Stimulated activated CD4-positive, alpha-beta T cell treated with anti-CD3 and anti-CD28 coated beads, Interleukin-12 subunit alpha, Interleukin-12 subunit beta, amount 100 ng/mL, for 4 hours (primary cell): ENCODE data around the gene USP9Y.
A peak's percentile ranks its signal among the peaks of the same experiment; 100 is the strongest.
"Not testable (repeated sequence)": the region's sequence is repeated elsewhere in the genome, so short reads cannot be mapped to it uniquely, and the experiment has no call there.

Source experiments
- DNase-seq: peaks from one replicate; pipeline ENCODE4 v3.0.0-alpha.2; 2020

USP9Y gene, protein sequence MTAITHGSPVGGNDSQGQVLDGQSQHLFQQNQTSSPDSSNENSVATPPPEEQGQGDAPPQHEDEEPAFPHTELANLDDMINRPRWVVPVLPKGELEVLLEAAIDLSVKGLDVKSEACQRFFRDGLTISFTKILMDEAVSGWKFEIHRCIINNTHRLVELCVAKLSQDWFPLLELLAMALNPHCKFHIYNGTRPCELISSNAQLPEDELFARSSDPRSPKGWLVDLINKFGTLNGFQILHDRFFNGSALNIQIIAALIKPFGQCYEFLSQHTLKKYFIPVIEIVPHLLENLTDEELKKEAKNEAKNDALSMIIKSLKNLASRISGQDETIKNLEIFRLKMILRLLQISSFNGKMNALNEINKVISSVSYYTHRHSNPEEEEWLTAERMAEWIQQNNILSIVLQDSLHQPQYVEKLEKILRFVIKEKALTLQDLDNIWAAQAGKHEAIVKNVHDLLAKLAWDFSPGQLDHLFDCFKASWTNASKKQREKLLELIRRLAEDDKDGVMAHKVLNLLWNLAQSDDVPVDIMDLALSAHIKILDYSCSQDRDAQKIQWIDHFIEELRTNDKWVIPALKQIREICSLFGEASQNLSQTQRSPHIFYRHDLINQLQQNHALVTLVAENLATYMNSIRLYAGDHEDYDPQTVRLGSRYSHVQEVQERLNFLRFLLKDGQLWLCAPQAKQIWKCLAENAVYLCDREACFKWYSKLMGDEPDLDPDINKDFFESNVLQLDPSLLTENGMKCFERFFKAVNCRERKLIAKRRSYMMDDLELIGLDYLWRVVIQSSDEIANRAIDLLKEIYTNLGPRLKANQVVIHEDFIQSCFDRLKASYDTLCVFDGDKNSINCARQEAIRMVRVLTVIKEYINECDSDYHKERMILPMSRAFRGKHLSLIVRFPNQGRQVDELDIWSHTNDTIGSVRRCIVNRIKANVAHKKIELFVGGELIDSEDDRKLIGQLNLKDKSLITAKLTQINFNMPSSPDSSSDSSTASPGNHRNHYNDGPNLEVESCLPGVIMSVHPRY (N-terminal part only)

DNA sequence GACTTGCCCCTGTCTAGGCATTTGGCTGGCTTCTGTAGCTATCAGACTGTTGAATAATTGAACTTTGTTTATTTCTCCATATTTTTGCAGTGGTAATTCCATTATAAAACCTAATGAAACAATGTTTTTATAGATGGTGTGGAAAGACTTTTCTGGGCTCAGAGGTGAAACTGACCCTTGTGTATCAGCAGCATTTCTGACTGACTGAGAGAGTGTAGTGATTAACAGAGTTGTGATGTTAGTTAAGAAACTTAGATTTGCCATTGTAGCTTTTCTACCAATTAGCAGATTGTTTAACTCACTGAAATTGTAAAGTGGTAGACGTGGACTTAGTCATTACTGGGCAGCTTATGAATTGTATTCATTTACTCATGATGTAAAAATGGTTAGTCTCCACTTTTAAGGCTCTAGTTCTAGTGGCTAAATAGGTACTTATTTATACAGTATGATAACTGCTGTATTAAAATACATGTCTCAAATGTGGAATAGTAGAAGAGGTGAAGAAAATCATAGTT is at the start of gene USP9Y:
USP9Y (plus strand) TSS at position 51 of the 515 bp plus-strand sequence. CDS start 8,217 bp downstream, outside the sequence.
- DNase-seq: no peak

DNA sequence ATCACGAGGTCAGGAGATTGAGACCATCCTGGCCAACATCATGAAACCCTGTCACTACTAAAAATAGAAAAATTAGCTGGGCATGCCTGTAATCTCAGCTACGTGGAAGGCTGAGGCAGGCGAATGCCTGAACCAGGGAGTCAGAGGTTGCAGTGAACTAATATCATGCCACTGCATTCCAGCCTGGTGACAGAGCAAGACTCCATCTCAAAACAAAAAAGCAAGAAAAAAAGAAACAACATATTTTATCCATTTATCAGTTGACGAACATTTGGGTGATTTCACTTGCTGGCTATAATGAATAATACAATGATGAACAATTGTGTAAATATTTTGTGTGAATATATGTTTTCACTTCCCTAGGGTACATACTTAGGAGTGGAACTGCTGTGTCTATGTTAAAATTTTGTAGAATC is 49.4 kb upstream of the USP9Y start:
- no peak for DNase-seq

DNA sequence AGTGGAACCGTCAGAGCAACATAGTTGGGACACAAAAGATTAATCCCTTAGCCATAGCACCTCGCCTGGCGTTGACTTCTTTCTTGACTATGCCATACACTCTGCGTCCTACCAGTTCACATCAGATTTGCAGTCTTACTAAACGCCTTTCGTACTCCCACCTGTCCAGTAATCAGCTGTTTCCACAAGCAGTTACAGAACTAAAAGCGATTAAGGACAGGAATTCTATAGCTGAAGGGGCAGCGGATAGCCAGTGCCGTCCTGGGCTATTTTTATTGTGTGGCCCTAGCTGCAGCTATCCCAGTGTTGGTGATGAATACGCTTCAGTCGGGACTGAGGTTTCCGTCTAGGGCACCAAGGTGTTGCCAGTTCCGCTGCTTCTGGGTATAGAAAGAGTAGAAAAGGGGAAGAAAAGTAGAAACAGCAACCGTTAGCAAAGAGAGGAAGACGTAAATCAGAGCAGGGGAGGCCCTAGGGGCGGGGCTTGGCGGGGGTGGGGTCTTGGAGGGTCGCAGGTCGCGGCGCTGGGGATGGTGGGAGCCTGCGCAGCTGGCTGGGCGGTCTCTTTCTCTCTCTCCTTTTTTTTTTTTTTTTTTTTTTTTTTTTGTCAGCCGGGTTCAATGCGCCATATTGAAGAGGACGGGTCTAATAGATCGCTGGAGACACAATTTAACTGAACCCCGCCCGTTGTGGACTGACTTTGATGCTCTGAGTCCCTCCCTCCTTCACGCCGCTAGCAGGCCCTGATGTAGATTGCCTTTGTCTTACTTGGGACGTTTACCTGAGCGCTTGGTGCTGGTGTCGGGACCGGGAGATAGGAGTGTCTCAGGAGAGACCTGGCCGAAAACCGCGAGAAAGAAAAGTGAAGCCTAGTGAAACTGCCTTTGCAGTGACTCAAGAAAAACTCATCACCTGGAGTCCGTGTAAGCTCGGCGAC is 39.0 kb upstream of the USP9Y start:
- peak; percentile 69 for DNase-seq

DNA sequence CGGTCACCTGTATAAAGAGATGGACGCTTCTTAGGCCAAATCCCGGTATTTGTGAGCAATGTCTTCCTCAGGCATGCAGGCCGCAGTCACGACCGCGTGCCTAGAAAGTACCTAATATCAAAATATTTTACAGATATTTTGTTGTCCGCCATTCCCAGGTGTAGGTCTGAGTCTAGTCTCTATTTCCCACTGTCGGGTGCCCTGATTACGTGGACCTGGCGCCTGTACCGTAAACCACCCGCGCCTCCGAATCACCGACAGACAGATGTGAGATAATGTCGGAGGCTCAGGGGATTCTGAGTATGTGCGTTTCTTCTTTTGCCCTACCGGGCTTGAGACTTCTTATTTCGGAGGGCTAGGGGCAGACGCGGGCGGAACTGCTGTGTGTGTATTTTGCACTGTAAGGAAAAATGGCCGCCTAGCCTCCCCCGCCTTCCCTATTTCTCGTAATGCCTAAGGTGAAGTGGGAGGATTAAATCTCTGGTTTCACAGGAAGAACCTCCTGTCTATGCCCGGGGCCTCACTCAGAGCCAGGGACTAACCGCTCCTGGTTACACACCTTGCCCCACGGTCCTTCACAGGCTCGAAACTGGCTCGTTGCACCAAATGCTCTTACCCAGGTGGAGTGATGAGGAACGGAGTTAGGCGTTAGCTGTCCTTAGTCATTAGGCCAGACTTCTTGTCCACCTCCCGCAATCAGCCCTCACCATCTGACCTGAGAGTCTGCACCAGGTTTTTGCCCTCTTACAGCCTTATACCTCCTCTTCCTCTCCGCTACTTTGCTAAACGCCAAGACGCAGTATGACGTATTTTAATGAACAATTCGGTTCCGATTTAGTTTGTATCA is 38.1 kb upstream of the USP9Y start:
- DNase-seq: peak; percentile 17

DNA sequence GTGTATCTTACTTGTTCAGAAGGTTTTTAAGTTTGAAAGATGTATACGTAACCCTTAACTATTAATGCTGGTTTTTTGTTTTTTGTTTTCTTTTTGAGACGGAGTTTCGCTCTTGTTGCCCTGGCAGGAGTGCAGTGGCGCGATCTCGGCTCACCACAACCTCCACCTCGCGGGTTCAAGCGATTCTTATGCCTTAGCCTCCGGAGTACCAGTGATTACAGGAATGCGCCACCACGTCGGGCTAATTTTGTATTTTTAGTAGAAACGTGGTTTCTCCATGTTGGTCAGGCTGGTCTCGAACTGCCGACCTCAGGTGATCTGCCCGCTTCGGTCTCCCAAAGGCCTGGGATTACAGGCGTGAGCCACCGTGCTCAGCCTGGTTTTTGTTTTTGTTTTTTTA is 37.2 kb upstream of the USP9Y start:
- not testable (repeated sequence) for DNase-seq

DNA sequence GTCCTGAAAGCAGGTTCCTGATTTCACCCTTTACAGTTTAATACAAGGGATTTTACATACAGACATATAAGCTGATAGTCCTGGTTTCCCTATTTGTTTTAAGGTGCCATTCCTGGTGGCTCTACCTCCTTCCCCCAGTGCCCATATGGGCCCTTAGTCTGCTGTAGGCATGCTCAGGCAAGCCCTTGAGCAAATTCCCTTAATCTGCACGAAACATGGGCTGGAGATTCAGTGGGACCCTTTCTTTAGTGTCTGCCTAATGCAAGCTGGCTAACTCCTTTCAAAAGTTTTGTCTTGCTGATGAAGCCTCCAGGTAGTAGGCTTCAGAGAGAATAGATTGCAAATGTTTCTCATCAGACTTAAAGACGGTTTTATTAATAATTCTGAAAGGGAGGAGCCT is 22.9 kb upstream of the USP9Y start:
- DNase-seq: no peak

DNA sequence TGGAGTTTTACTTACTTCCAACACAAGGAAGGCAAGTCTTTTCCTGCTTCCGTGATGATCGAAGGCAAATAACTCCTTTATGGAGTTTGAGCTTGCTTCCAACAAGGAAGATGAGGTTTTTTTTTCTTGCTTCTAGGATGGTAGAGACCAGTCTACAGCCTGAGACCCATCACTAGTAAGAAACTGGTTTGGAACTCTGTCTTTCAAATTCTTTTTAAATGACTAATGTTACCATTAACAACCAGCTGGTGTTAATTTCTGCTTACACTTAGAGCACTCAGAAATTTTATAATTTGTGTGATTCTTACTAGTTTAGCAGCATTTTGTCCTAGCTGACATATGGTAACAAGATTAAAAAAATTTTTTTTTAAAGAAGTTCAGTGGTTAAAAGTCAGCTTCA is 19.5 kb upstream of the USP9Y start:
- DNase-seq: no peak

DNA sequence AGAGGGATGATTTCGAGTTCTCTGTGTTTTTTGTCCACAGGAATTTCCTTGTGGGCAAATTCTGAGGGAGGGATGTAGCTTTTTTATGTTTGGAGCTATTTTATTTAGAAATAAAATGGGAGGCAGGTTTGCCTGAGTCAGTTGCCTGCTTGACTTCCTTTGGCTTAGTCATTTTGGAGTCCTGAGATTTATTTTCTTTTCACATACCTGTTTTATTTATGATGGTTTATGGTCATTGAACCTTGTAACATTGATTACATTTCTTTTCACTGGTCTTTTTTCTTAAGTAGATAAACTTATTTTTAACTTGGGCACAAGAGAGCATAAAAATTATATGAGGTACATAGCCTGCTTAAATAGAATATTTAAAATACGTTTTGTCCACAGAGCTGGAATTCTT is 12.7 kb upstream of the USP9Y start:
- no peak for DNase-seq

DNA sequence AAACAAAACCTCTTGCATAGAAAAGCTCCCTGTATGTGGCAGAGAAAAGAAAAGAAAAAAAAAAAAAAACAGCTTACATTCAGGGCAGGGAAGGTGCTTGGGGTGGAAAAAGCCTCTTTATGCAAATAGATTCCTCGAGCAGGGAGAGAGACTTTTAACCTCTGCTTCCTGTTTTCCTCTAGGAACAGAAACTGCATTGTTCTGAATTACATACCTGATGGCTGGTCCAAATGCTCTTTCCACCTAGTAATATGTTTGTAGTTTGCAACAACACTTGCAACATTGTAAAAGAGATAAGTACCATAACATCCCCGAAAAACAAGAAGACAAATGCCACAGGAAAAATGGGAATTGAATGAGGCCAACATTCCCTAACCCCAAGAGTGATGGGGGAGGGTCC is 944 bp upstream of the USP9Y start:
- no peak for DNase-seq

DNA sequence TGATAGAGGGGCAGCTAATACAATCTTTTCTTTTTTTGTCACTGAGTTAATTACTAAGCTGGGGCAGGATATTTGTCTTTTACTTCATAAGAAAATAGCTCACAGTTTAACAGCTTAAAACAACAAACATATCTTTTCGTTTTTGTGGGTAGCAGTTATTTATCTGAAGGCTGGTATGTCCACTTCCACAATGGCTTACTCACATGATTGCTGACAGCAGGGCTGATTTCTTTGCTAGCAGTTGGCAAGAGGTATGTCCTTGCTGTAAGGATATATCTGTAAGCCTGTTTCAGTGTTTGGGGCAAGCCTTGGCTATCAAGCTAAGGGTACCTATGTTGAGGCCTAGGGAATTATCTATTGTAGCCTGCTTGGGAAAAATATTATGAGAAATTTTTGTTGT is 1.1 kb downstream of the USP9Y start:
- no peak for DNase-seq

DNA sequence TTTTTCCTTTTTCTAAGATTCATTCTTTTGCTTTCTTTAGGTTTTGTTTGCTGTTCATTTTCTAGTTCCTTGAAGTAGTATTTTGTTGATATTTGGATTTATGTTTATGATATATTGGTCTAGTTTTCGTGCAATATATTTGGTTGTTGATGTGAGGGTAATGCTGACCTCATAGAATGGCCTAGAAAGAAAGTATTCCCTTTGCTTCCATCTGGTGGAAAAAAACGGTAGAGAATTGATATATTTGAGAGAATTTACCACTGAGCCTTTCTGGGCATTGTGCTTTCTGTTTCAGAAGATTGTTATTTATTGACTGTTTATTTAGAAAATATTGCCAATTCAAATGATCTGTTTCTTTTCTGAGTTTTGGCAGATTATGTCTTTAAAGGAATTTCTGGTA is 9.4 kb downstream of the USP9Y start:
- DNase-seq: no peak

DNA sequence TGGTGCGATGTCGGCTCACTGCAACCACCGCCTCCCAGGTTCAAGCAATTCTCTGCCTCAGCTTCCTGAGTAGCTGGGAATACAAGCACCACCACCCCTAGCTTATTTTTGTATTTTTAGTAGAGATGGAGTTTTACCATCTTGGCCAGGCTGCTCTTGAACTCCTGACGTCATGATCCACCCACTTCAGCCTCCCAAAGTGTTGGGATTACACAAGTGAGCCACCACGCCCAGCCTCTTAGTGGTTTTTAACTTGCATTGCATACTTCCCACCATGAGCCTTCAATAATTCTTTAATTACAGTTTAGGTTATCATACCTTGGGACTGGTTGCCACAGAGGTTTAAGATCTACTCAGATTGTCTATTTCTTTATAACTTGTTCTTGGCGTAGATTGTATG is 14.3 kb downstream of the USP9Y start:
- no peak for DNase-seq

DNA sequence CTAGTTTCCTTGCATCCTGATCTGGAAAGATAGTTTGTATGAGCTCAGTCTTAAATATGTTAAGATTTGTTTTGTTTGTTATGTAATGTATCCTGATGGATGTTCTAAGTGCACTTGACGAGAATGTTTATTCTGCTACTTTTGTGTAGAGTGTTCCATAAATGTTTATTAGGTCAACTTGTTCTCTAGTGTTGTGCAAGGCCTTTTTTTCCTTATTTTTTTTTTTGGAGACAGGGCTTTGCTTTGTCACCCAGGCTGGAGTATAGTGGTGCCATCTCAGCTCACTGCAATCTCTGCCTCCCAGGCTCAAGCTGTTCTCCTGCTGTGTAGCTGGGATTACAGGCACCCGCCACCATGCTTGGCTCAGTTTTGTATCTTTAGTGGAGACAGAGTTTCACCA is 28.7 kb downstream of the USP9Y start:
- no peak for DNase-seq

DNA sequence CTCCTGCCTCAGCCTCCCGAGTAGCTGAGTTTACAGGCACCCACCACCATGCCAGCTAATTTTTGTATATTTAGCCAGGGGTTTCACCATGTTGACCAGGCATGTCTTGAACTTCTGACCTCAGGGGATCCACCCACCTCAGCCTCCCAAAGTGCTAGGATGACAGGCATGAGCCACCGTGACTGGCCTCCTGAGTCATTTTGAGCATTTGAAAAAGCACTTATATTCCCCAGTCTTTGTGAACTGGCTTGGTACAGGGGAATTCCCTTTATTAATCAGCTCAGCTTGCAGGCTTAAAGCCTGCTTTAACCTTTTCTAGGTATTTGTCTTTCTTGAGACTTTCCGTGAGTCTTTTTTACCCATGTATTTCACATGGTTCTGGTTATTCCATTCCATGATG is 32.6 kb downstream of the USP9Y start:
- peak; percentile 9 for DNase-seq

DNA sequence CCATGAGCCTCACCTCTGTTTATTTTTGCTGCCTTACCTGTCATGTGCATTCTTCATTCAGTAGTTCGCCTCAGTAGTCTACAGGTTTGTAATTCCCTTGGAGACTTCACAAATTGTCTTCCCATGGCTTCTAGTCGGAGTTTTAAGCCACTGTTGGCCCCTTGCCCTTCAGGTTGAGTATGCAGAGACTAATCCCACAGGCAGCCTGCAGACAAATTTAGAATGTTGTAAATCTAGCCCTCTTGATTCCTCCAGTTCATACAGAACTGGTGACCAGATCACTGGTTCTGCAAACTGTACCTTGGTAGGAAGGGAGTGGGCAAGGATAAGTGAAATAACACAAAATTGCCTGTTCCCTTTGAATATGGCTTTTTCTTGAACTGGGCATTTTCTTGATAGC is 33.0 kb downstream of the USP9Y start:
- no peak for DNase-seq

DNA sequence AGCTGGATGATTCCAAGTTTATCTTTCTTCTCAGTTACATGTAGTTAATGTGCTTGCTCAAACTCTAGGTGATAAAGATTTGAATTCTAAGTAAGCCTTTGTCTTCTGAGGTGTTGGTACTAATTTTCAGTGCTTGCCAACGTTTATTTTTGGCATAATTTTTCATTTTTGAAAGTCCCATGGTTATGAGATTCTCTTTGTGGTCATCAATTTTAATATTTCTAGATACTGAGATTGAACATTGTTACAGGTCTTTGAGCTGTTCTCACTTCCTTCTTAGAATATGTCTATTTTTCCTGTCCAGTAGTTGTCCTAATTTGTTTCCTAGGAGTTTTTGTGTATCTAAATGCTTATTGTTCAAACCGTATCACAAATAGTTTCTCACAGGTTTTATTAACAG is 40.4 kb downstream of the USP9Y start:
- no peak for DNase-seq

DNA sequence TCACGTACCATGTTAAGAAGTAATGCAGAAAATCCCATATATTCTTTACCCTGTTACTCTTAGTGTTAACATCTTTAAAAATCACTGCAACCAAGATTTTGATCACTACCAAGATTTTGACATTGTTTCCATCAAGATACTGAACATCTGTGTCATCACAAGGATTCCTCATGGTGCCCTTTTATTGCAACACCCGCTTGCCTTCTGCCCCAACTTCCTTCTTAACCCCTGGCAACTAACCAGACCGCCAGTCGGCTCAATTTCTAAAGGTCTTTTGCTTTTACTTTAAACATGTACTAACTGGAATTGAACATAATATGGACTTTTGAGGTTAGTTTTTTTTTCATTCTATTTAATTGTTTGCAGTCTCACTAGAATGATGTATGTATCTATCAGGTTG is 41.7 kb downstream of the USP9Y start:
- DNase-seq: no peak

DNA sequence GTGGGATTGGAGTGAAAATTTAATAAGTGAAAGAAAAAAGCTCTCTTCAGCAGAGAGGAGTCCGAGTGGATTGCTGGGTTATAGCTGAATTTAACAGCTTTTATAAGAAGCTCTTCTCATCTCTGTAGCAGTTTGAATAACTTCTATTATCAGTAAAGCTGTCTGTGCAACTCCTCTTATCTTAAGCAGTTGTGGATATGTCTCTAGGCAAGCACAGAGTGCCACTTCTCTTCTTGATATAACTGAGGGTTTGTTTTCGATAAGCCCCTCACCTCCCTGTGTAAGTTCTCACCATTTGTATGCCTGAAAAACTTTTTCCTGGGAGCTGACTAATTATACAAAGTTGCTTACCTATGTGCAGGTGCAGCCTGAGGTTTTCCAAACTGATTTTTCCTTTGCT is 43.1 kb downstream of the USP9Y start:
- no peak for DNase-seq

DNA sequence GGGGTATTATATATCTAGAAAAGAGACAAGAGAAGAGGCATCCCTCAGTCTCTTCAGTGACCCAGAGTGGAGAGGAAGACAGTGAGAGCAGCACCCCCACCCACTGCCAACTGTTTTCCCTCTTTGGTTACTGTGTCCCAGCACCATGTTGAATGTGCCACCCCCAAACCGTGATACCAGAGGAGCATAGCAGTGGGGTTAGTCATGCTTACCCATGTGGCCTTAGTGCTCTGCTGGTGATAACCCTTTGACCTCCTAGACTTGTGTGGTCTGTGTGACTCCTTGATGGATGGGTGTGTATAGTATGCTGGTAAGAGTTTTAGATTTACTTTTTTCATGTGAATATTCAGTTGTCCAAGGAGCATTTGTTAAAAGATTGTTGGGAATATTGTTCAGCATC is 48.3 kb downstream of the USP9Y start:
- DNase-seq: no peak

DNA sequence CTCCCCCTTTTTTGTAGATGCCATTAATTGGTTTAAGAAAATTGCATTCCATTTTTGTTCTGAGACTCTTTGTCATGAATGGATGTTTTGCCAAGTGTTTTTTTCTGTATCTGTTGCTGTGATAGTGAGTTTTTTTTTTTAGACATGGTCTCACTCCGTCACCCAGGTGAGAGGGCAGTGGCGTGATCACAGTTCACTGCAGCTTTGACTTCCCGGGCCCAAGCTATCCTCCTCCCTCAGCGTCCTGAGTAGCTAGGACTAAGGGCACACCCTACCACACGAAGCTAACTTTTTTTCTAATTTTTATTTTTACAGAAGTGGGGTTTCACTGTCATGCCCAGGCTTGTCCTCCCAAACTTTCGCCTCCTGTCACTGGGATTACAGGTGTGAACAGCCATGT is 51.8 kb downstream of the USP9Y start:
- no peak for DNase-seq

DNA sequence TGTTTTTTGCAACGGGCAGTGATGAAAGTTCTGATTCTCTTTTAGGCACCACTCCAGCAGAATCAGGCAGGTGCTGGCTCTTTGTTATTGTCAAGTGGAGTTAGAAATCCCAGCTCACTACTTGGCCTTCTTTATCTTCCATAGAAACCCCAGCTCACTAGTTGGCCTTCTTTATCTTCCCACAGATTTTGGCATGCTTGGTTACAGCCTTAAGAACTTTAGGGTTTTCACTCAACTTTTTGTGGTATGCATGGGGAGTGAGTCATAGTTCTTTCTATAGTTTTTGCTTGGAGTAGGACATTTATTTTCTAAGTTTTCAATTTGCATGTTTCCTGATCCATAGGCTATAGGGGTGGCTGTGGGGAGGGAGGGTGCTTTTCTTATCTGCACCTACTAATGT is 55.0 kb downstream of the USP9Y start:
- no peak for DNase-seq

DNA sequence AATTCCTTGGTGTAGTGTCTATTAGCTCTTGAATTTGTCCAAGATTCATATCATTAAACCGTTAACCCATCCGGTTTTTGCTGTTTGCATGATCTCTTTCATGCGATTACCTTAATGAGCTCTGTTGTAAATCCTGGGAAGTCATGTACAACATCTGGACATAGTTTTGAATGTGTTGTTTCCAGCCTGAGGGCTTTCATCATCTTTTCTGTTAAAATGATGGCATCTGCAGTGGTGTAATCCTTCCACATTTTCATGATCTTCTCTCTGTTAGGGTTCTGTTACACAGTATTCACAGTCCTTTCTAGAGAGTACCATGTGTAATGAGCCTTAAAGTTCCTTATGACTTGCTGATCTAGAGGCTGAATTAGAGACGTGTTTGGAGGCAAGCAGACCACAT is 64.9 kb downstream of the USP9Y start:
- DNase-seq: no peak
